ENCODE measurements around the gene OSCAR.

DNA sequence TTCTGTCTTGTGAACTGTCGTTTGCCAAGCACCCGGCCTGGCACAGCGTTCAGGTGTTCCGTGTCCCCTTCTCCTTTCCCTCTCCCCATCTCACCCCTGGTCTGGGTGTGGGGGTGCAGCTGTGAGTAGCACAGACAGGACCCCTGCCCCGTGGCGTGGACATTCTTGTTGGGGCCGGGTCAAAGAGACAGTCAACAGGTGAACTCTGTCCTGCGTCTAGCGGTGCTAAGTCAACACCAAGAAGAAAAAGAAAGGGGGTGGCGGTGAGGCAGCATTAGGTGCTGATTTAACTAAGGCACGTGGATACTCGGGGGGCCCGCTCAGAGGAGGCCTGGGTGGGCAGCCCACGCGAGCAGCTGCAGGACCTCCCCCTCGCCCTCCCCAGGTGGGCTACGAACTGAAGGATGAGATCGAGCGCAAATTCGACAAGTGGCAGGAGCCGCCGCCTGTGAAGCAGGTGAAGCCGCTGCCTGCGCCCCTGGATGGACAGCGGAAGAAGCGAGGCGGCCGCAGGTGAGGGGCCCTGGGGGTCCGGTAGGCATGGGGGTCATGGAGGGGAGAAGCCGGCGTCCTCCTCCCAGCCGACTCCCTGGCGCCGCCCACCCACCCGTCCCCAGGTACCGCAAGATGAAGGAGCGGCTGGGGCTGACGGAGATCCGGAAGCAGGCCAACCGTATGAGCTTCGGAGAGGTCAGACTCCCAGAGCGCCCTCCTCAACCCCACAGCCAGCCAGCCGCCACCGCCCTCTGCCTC lies 27.3 kb upstream of the OSCAR start:
- TF ChIP-seq, protein P1, sequence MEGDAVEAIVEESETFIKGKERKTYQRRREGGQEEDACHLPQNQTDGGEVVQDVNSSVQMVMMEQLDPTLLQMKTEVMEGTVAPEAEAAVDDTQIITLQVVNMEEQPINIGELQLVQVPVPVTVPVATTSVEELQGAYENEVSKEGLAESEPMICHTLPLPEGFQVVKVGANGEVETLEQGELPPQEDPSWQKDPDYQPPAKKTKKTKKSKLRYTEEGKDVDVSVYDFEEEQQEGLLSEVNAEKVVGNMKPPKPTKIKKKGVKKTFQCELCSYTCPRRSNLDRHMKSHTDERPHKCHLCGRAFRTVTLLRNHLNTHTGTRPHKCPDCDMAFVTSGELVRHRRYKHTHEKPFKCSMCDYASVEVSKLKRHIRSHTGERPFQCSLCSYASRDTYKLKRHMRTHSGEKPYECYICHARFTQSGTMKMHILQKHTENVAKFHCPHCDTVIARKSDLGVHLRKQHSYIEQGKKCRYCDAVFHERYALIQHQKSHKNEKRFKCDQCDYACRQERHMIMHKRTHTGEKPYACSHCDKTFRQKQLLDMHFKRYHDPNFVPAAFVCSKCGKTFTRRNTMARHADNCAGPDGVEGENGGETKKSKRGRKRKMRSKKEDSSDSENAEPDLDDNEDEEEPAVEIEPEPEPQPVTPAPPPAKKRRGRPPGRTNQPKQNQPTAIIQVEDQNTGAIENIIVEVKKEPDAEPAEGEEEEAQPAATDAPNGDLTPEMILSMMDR (IDR thresholded peaks at IDR 0.05): no peak
- no peak for TF ChIP-seq POLR2A (IDR thresholded peaks at IDR 0.05)

All from uterus (tissue), 2 donors.